Measurements from ENCODE around the gene CACFD1. TPM values are rescaled to one million over a fixed set of nuclear protein-coding genes. Genes with fewer than 3 reads are reported as not detected.

CACFD1 gene
- total and polyA plus RNA-seq, 2 of the 13 experiments (the other 11 are each of a cell fraction or from before 2014, with no cell fraction given) = 13.8 to 14.6 TPM

- TF ChIP-seq, protein P1, sequence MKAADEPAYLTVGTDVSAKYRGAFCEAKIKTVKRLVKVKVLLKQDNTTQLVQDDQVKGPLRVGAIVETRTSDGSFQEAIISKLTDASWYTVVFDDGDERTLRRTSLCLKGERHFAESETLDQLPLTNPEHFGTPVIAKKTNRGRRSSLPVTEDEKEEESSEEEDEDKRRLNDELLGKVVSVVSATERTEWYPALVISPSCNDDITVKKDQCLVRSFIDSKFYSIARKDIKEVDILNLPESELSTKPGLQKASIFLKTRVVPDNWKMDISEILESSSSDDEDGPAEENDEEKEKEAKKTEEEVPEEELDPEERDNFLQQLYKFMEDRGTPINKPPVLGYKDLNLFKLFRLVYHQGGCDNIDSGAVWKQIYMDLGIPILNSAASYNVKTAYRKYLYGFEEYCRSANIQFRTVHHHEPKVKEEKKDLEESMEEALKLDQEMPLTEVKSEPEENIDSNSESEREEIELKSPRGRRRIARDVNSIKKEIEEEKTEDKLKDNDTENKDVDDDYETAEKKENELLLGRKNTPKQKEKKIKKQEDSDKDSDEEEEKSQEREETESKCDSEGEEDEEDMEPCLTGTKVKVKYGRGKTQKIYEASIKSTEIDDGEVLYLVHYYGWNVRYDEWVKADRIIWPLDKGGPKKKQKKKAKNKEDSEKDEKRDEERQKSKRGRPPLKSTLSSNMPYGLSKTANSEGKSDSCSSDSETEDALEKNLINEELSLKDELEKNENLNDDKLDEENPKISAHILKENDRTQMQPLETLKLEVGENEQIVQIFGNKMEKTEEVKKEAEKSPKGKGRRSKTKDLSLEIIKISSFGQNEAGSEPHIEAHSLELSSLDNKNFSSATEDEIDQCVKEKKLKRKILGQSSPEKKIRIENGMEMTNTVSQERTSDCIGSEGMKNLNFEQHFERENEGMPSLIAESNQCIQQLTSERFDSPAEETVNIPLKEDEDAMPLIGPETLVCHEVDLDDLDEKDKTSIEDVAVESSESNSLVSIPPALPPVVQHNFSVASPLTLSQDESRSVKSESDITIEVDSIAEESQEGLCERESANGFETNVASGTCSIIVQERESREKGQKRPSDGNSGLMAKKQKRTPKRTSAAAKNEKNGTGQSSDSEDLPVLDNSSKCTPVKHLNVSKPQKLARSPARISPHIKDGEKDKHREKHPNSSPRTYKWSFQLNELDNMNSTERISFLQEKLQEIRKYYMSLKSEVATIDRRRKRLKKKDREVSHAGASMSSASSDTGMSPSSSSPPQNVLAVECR (CRISPR knock-in tag; IDR thresholded peaks at IDR 0.05; ENCODE audit: borderline replicate concordance) = peak; percentile 54; the same call in 1 of the 2 replicates
- TF ChIP-seq NR2F1 (CRISPR knock-in tag; IDR thresholded peaks at IDR 0.05) (0 out of 4 replicates have a peak, but pooled peaks of 1 of the 2 experiments have one; percentile 7), KAT8 (CRISPR knock-in tag; IDR thresholded peaks at IDR 0.05) (peak; percentile 37; the same call in 1 of the 2 replicates), JARID2 (CRISPR knock-in tag; IDR thresholded peaks at IDR 0.05; ENCODE audit: insufficient replicate concordance) (no peak), MTA1 (CRISPR knock-in tag; IDR thresholded peaks at IDR 0.05; ENCODE audit: borderline replicate concordance) (peak; percentile 36; the same call in 1 of the 2 replicates), ZNF790 (CRISPR knock-in tag; IDR thresholded peaks at IDR 0.05; ENCODE audit: borderline replicate concordance) (no peak), HNF4A (CRISPR knock-in tag; IDR thresholded peaks at IDR 0.05) (peak; percentile 82), GABPA (IDR thresholded peaks at IDR 0.05; ENCODE audit: low read depth, low read length) (no peak), GABPA (CRISPR knock-in tag; IDR thresholded peaks at IDR 0.05; ENCODE audit: low read depth) (peak; percentile 13; the same call in 1 of the 2 replicates), GABPB1 (CRISPR knock-in tag; IDR thresholded peaks at IDR 0.05) (peak; percentile 49; the same call in 1 of the 2 replicates), MED1 (CRISPR knock-in tag; IDR thresholded peaks at IDR 0.05) (peak; percentile 45; the same call in 1 of the 2 replicates), UBTF (CRISPR knock-in tag; IDR thresholded peaks at IDR 0.05) (peak; percentile 69), KDM1A (CRISPR knock-in tag; IDR thresholded peaks at IDR 0.05) (no peak), HNRNPL (IDR thresholded peaks at IDR 0.05; ENCODE audit: low read depth, low read length) (peak; percentile 91), ELF1 (CRISPR knock-in tag; IDR thresholded peaks at IDR 0.05) (peak; percentile 58), REL (CRISPR knock-in tag; conservative IDR thresholded peaks at IDR 0.05) (0 out of 2 replicates have a peak, but pooled peaks have one; percentile 36), HDAC1 (CRISPR knock-in tag; IDR thresholded peaks at IDR 0.05) (peak; percentile 56; the same call in 1 of the 2 replicates)
- TF ChIP-seq, protein P2, sequence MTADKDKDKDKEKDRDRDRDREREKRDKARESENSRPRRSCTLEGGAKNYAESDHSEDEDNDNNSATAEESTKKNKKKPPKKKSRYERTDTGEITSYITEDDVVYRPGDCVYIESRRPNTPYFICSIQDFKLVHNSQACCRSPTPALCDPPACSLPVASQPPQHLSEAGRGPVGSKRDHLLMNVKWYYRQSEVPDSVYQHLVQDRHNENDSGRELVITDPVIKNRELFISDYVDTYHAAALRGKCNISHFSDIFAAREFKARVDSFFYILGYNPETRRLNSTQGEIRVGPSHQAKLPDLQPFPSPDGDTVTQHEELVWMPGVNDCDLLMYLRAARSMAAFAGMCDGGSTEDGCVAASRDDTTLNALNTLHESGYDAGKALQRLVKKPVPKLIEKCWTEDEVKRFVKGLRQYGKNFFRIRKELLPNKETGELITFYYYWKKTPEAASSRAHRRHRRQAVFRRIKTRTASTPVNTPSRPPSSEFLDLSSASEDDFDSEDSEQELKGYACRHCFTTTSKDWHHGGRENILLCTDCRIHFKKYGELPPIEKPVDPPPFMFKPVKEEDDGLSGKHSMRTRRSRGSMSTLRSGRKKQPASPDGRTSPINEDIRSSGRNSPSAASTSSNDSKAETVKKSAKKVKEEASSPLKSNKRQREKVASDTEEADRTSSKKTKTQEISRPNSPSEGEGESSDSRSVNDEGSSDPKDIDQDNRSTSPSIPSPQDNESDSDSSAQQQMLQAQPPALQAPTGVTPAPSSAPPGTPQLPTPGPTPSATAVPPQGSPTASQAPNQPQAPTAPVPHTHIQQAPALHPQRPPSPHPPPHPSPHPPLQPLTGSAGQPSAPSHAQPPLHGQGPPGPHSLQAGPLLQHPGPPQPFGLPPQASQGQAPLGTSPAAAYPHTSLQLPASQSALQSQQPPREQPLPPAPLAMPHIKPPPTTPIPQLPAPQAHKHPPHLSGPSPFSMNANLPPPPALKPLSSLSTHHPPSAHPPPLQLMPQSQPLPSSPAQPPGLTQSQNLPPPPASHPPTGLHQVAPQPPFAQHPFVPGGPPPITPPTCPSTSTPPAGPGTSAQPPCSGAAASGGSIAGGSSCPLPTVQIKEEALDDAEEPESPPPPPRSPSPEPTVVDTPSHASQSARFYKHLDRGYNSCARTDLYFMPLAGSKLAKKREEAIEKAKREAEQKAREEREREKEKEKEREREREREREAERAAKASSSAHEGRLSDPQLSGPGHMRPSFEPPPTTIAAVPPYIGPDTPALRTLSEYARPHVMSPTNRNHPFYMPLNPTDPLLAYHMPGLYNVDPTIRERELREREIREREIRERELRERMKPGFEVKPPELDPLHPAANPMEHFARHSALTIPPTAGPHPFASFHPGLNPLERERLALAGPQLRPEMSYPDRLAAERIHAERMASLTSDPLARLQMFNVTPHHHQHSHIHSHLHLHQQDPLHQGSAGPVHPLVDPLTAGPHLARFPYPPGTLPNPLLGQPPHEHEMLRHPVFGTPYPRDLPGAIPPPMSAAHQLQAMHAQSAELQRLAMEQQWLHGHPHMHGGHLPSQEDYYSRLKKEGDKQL (CRISPR knock-in tag; IDR thresholded peaks at IDR 0.05; ENCODE audit: low read depth) = no peak
Measured at GRCh38 chr9:133448487-133448972, 11.2 kb upstream of the CACFD1 start (continued).

All from HepG2 (cell line).